22Rv1 (cell line): ENCODE measurements around the gene YIF1B.

Experiments used
- H3K27ac ChIP-seq: fragments of 450-650 bp; 2 replicates; pipeline ENCODE4 v1.5.1; 2017
- CTCF ChIP-seq: fragments of 450-650 bp; IDR thresholded peaks from 2 replicates; pipeline ENCODE4 v1.5.1; 2017; ENCODE audit warnings: mild to moderate bottlenecking
- ZFX ChIP-seq: fragments of 450-650 bp; IDR thresholded peaks from 2 replicates; pipeline ENCODE4 v1.6.1; 2017; ENCODE audit warnings: antibody characterized with exemption, borderline replicate concordance

The YIF1B gene

DNA sequence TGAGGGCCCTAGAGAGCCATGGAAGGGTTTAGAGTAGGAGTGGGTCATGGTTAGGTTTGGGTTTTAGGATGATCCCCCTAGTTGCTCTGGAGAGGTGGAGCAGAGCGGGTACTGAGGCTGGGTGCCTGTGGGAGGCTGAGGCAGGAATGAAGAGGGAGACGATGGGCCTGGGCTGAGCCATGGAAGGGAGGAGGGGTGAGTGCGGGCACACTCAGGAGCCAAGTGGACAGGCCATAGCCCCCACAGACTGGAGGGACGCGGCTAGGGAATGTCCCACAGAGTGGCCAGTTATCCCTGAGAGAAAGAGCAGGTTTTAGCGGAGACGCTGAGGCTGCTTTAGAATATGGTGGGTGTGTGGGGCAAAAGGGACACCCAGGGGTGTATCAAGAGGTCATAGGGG is 13.9 kb upstream of the YIF1B start:
- TF ChIP-seq ZFX = no peak
- no peak for TF ChIP-seq CTCF
- no peak overlapping the region for H3K27ac ChIP-seq

- TF ChIP-seq ZFX (no peak), CTCF (no peak)
- no peak overlapping the region for H3K27ac ChIP-seq
Observed at GRCh38 chr19:38326591-38326990, 10.8 kb upstream of the YIF1B start.

- TF ChIP-seq CTCF (no peak), ZFX (no peak)
- no peak overlapping the region for H3K27ac ChIP-seq
Observed at GRCh38 chr19:38324431-38324830, 8.7 kb upstream of the YIF1B start.

GRCh38 chr19:38323291-38323690 is 7.5 kb upstream of the YIF1B start:
- H3K27ac ChIP-seq = no peak overlapping the region
- TF ChIP-seq ZFX = no peak
- no peak for TF ChIP-seq CTCF

DNA sequence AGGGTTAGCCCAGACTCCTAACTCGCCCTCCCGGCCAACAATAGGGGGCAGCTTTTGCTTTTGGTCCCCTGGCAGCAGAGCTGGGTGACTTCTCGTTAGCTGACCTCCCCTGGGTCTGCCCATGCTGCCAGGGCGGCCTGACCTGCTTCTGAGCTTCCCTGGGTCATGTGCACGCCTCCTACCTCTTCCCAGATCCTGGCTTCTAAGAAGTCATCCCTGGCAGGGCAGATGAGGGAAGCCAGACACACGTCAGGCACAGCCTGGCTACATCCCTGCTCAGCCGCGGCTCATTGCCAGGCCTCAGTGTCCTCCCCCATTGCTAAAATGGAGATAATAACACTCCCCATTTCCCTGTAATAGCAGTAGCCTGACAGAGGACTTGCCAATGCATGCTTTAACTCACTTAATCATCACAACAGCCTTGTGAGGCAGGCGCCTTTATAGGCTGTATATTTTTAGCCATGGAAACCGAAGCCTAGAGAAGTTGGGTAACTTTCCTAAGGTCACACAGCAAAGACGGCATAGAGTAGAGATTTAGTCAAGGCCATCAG is 6.0 kb upstream of the YIF1B start:
- no peak for TF ChIP-seq ZFX
- TF ChIP-seq CTCF = no peak

GRCh38 chr19:38320969-38321339 is 5.2 kb upstream of the YIF1B start:
- no peak overlapping the region for H3K27ac ChIP-seq
- TF ChIP-seq CTCF = no peak
- TF ChIP-seq ZFX = no peak

More for the DNA sequence above, 6.0 kb upstream of the YIF1B start:
- no peak overlapping the region for H3K27ac ChIP-seq

DNA sequence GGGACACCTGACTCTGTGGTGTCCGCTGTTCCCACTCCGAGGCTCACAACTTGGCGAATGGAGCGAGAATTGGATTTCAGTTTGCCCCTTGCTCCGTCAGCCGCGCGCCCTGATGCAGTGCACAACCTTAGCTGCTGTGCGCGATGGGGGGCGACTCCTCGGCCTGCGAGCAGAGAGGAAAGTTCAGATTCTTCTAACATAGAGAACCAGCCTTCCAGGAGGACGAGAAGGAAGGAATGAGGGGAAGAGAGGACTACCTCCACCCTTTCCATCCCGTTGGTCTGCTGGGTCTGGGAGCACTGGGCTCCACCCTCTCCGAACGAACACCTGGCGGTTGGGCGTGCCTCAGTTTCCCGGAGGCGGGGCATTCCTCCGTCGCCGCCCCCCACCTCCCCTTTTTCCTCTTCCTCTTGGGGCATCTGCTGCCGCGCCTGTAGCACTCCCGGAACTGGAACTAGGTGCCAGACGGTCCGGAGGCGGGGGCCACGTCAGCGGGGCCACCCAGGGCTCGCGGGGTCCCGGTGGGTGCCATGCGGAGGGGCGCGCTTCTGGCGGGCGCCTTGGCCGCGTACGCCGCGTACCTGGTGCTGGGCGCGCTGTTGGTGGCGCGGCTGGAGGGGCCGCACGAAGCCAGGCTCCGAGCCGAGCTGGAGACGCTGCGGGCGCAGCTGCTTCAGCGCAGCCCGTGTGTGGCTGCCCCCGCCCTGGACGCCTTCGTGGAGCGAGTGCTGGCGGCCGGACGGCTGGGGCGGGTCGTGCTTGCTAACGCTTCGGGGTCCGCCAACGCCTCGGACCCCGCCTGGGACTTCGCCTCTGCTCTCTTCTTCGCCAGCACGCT is 3.9 kb upstream of the YIF1B start, which contains the start of gene KCNK6:
Gene KCNK6 (plus strand): TSS at position 425 of the 838 bp plus-strand sequence. CDS start 106 bp downstream, at position 531.
- no peak within 1 kb of the TSS for H3K27ac ChIP-seq
- TF ChIP-seq CTCF (no peak), ZFX (no peak)
